Activated T-helper 9 cell treated with anti-CD3 and anti-CD28 coated beads, Interleukin-2, amount 50 U/mL, for 16 hours (primary cell): ENCODE results near the gene ANKRD22.

Experiments
- DNase-seq: peaks from one replicate; pipeline ENCODE4 v3.0.0-alpha.2; 2020; ENCODE audit warnings: low read depth

The ANKRD22 gene

DNA sequence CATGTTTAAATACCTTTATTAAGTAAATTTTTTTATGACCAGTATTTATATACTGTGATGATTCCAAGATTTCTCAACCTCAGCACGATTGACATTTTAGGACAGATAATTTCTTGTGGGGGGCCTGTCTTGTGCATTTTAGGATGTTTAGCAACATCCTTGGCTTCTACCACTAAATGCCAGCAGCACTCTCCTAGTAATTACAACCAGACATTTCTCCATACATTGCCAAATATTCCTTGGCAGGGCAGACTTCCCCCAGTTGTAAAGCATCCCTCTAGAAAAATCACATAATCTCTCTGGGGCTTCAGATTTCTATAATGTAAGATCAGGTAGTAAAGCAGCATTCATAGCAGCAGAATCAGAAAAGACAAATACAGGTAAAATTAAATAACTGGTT is 56.9 kb downstream of the ANKRD22 start:
- DNase-seq, result no peak

DNA sequence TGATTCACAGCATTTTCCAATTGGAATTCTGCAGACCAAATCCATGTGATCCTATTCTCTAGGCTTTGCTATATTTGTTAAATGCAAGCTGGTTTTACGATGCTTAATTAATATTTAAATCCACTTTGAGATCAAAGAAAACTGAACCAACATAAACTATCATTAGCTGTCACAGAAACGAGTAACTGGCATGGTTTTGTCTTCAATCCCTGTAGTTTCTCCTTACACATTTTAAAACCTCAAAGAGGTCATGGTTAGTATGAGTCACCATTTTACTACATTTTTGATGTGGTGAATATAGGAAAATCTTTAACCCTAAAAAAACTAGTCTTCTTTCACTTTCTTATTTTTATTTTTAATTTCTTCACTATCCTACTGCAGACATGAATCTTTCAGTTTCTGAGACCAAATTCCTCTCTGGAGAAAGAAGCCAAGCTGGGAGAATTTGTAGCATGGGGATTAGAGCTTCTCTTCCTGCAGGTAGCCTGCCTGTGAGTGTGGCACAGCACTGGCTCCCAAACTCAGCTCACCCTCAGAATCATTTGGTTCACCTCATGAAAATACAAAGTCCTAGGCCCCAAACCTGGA is 57.8 kb downstream of the ANKRD22 start:
- no peak for DNase-seq

DNA sequence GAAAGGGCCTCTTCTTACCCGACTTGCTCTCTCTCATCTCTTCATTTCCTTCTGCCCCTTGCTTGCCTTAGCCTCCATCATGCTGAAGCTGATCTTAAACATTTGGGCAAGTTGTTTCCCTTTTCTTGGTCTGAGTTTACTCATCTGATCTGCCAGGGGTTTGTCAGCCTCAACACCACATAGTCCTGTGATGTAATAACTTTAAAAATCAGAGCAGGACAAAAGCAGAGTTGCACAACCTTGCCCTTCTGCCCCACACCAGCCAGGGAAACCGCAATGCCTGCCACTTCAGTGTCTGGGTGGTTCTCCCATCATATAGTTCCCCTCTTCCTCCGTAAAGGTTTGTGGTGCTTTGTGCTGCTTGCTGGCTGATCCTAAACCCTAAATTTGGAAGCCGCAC is 59.0 kb downstream of the ANKRD22 start:
- DNase-seq, result no peak

DNA sequence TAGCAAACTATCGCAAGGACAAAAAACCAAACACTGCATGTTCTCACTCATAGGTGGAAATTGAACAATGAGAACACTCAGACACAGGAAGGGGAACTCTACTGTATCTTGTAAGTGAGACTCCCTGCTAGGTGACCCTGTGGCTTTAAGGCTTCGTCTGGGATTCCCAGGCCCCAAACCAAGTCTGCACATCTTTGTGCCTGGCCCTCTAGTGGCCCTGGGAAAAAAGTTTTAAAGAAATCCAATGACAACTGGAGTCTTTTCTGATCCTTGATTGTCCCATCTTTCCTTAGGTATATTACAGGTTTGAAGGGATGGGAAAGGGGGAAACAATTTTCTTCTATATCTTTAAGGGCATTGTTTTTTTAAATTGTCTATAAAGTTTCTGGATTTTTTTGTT is 59.7 kb downstream of the ANKRD22 start:
- DNase-seq, result no peak

DNA sequence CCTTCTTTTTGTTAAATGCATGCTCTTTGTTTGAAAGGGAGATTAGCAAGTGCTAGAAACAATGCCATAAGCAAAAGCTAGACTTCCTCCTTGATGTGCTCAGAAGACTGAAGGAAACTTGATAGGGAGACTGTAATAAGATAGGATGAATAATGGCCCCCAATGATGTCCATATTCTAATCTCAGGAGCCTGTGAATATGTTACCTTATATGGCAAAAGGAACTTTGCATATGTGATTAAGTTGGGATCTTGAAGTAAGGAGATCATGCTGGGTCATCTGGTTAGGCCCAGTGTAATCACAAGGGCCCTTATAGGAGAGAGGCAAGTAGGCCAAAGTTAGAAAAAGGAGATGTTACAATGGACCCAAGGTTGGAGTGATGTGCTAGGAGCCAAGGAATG is 62.7 kb downstream of the ANKRD22 start:
- DNase-seq, result no peak

DNA sequence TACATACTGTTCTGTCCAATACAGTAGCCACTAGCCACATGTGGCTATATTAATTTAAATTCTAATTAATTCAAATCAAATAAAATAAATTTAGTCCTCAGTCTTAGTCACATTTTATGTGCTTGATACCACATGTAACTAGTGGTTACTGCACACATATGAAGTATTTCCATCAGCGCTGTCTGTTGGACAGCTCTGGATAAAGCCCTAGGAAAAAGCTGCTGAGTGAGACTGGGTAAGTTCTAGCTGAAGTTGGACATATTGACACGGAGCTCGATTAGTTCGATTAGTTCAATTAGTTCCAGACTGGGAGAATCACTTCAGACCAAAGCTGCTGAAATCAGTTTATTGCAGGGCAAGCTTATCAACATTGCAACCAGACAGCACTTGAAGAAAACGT is 64.2 kb downstream of the ANKRD22 start:
- DNase-seq, result no peak

DNA sequence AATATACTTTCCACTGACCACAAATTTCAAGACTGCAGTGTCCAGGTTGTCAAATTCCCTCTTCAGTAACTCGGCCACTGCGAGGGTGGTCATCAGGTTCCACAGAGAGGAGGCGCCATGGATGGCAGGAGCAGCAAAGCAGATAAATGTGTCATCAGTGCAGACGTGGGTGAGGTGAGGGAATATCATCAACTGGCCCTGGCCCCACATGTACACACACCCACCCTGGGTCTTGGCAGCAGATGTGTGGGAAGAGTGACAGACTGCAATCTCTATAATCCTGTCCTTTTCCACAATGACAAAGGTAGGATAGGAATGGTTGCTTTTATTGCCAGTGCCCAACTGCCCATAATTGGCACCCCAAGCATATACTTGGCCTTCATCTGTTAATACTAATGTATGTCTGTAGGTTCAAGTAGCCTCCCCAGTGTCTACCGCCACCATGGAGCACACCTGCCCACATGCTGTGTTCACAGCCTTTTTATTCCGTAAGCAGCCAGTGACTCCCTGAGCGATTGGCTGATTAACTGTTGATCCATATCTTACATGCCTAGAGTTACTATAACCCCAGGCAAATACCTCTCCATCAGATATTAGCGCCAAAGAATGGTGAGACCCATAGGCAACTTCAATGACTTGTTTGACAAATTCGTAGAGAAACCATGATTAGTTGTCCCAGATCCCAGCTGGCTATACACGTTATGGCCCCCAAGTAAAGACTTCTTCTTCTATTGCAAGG is 65.4 kb downstream of the ANKRD22 start:
- DNase-seq, result no peak

DNA sequence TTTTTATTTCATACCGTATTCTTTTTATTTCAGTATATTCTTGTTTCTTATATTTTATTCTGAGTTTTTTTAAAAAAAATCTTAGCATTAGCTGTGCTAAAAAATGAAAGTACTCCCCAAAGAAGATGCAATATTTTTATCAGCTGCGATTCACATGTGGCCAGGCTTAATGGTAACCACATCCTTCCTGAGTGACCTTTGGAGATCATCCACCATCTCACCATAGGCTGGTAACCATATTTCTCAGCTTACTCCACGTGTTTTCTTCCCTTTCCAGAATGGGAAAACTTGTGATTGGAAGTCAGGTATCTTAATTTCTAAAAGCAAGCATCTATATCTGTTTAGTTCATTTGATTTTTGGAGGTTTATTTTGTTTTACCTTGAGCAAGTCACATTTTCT is 67.9 kb downstream of the ANKRD22 start:
- DNase-seq, result no peak

DNA sequence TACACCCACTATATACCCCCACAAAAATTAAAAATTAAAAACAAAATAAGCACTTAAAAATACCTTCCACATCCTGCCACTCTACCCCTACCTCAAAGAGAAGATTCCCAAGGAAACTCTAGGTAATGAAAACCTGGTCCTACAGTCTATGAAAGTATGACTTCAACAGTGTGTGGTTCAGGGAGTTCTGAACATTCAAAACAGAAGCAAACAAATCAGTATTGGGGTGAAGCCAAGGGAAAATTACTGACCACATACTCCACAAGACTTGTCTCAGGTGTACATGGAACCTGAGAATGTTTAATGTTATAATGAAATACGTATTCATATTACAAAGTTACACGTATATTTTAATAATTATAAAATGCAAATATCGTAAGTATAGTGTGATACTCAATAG is 69.4 kb downstream of the ANKRD22 start:
- no peak for DNase-seq

DNA sequence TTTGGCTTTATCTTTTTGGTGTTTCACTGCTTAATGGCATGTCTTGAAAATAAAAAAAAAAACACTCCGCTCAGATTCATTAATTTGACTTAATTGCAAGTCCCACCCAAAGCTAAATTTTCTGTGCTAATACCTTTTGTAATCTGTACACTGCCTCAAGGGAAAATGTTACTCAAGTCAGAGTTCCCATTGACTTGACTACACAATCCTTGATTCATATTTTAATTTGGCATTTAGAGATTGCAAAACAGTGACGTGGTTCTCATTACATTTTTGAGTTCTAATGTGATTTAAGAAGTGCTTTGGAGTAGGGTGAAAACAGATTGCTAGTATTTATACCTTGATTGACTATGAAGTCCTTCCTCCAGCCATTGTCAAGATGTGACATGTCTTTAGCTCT is 70.4 kb downstream of the ANKRD22 start:
- no peak for DNase-seq
